Activated naive CD4-positive, alpha-beta T cell treated with anti-CD3 and anti-CD28 coated beads, Interleukin-2, amount 10 ng/mL, durations not matched to agents 7 days and 5 days (primary cell): ENCODE results near the gene RNF113B.

ENCODE experiments used
- CTCF ChIA-PET: fragments of 350-600 bp; sonication (Branson Sonifier 250); formaldehyde crosslinking; loops from one replicate; lab custom pipeline; 2021; ENCODE audit warnings: antibody characterized with exemption; lab: Charles Lee
- DNase-seq: peaks from one replicate; pipeline ENCODE4 v3.0.0-alpha.2; 2020
- H3K27ac Mint-ChIP-seq: one replicate; pipeline ENCODE4 v1.8.0; 2021; ENCODE audit warnings: mild to moderate bottlenecking, moderate library complexity, mixed read lengths
- H3K27me3 Mint-ChIP-seq: one replicate; pipeline ENCODE4 v1.8.0; 2021; ENCODE audit warnings: mild to moderate bottlenecking, mixed read lengths
- H3K36me3 Mint-ChIP-seq: one replicate; pipeline ENCODE4 v1.8.0; 2021; ENCODE audit warnings: mixed read lengths
- H3K4me1 Mint-ChIP-seq: one replicate; pipeline ENCODE4 v1.8.0; 2021; ENCODE audit warnings: mixed read lengths
- H3K4me3 Mint-ChIP-seq: one replicate; pipeline ENCODE4 v1.8.0; 2021; ENCODE audit warnings: mild to moderate bottlenecking, moderate library complexity, mixed read lengths
- H3K9me3 Mint-ChIP-seq: one replicate; pipeline ENCODE4 v1.8.0; 2021; ENCODE audit warnings: mixed read lengths

Gene RNF113B

GRCh38 chr13:98176777-98177608 lies at the start of gene RNF113B:
Gene RNF113B (minus strand): TSS chr13:98177269. CDS start chr13:98177236, 33 bp downstream.
- no peak within 1 kb of the TSS for H3K27ac Mint-ChIP-seq
- CTCF ChIA-PET: no interaction called here
- H3K4me3 Mint-ChIP-seq: no peak within 1 kb of the TSS
- no peak for DNase-seq
- peaks cover 2% of the 10 kb centered on the region for H3K9me3 Mint-ChIP-seq
- no peaks in the 10 kb centered on the region for H3K36me3 Mint-ChIP-seq
- no peaks in the 10 kb centered on the region for H3K4me1 Mint-ChIP-seq
- H3K27me3 Mint-ChIP-seq: peaks cover 19% of the 10 kb centered on the region

- H3K36me3 Mint-ChIP-seq: no peaks in the 10 kb centered on the region
- H3K27me3 Mint-ChIP-seq: no peaks in the 10 kb centered on the region
- no peak overlapping the region for H3K27ac Mint-ChIP-seq
- H3K9me3 Mint-ChIP-seq: no peaks in the 10 kb centered on the region
- DNase-seq: no peak
- H3K4me1 Mint-ChIP-seq: no peaks in the 10 kb centered on the region
- CTCF ChIA-PET: no interaction called here
- H3K4me3 Mint-ChIP-seq: no peak overlapping the region
Measured at GRCh38 chr13:98226496-98226895, 49.4 kb upstream of the RNF113B start.

- no peaks in the 10 kb centered on the region for H3K27me3 Mint-ChIP-seq
- DNase-seq: no peak
- no peak overlapping the region for H3K4me3 Mint-ChIP-seq
- H3K9me3 Mint-ChIP-seq: no peaks in the 10 kb centered on the region
- H3K4me1 Mint-ChIP-seq: no peaks in the 10 kb centered on the region
- CTCF ChIA-PET: no interaction called here
- no peaks in the 10 kb centered on the region for H3K36me3 Mint-ChIP-seq
- H3K27ac Mint-ChIP-seq: no peak overlapping the region
Measured at GRCh38 chr13:98225036-98225940, 48.2 kb upstream of the RNF113B start.

- Mint-ChIP-seq H3K27me3 (no peaks in the 10 kb centered on the region), H3K36me3 (no peaks in the 10 kb centered on the region), H3K4me3 (no peak overlapping the region), H3K4me1 (no peaks in the 10 kb centered on the region), H3K9me3 (no peaks in the 10 kb centered on the region), H3K27ac (no peak overlapping the region)
- CTCF ChIA-PET: no interaction called here
- no peak for DNase-seq
Measured at GRCh38 chr13:98224557-98224956, 47.5 kb upstream of the RNF113B start.

GRCh38 chr13:98223741-98224140 lies 46.7 kb upstream of the RNF113B start:
- Mint-ChIP-seq H3K27me3 (no peaks in the 10 kb centered on the region), H3K4me1 (no peaks in the 10 kb centered on the region), H3K27ac (no peak overlapping the region), H3K9me3 (no peaks in the 10 kb centered on the region), H3K4me3 (no peak overlapping the region), H3K36me3 (no peaks in the 10 kb centered on the region)
- DNase-seq: no peak
- CTCF ChIA-PET: no interaction called here

GRCh38 chr13:98222816-98223215 lies 45.7 kb upstream of the RNF113B start:
- Mint-ChIP-seq H3K27me3 (no peaks in the 10 kb centered on the region), H3K9me3 (no peaks in the 10 kb centered on the region), H3K36me3 (no peaks in the 10 kb centered on the region), H3K4me3 (no peak overlapping the region), H3K4me1 (no peaks in the 10 kb centered on the region), H3K27ac (no peak overlapping the region)
- CTCF ChIA-PET: no interaction called here
- DNase-seq: no peak

GRCh38 chr13:98222081-98222554 lies 45.0 kb upstream of the RNF113B start:
- CTCF ChIA-PET: no interaction called here

GRCh38 chr13:98221234-98221633 lies 44.2 kb upstream of the RNF113B start:
- Mint-ChIP-seq H3K27ac (no peak overlapping the region), H3K36me3 (no peaks in the 10 kb centered on the region), H3K4me1 (no peaks in the 10 kb centered on the region), H3K27me3 (no peaks in the 10 kb centered on the region), H3K4me3 (no peak overlapping the region), H3K9me3 (no peaks in the 10 kb centered on the region)
- CTCF ChIA-PET: no interaction called here
- DNase-seq: no peak

More at GRCh38 chr13:98222081-98222554, 45.0 kb upstream of the RNF113B start:
- no peaks in the 10 kb centered on the region for H3K27me3 Mint-ChIP-seq
- H3K27ac Mint-ChIP-seq: no peak overlapping the region
- no peak for DNase-seq
- H3K36me3 Mint-ChIP-seq: no peaks in the 10 kb centered on the region
- no peaks in the 10 kb centered on the region for H3K9me3 Mint-ChIP-seq
- no peaks in the 10 kb centered on the region for H3K4me1 Mint-ChIP-seq
- no peak overlapping the region for H3K4me3 Mint-ChIP-seq

GRCh38 chr13:98220271-98220791 lies 43.3 kb upstream of the RNF113B start:
- CTCF ChIA-PET: interaction anchor here (0.6 kb wide), 1 partner anchor 452 kb away, joined by 3 read pairs; no protein-coding TSS in a partner anchor
- DNase-seq: no peak

GRCh38 chr13:98219685-98220084 lies 42.6 kb upstream of the RNF113B start:
- Mint-ChIP-seq H3K27ac (no peak overlapping the region), H3K9me3 (no peaks in the 10 kb centered on the region)
- CTCF ChIA-PET: no interaction called here

More at GRCh38 chr13:98220271-98220791, 43.3 kb upstream of the RNF113B start:
- no peak overlapping the region for H3K27ac Mint-ChIP-seq
- H3K27me3 Mint-ChIP-seq: no peaks in the 10 kb centered on the region
- no peaks in the 10 kb centered on the region for H3K9me3 Mint-ChIP-seq
- no peaks in the 10 kb centered on the region for H3K4me1 Mint-ChIP-seq
- no peak overlapping the region for H3K4me3 Mint-ChIP-seq
- H3K36me3 Mint-ChIP-seq: no peaks in the 10 kb centered on the region

GRCh38 chr13:98217597-98217996 lies 40.5 kb upstream of the RNF113B start:
- H3K4me1 Mint-ChIP-seq: no peaks in the 10 kb centered on the region
- CTCF ChIA-PET: no interaction called here
- H3K4me3 Mint-ChIP-seq: no peak overlapping the region
- no peaks in the 10 kb centered on the region for H3K9me3 Mint-ChIP-seq
- no peak overlapping the region for H3K27ac Mint-ChIP-seq
- H3K27me3 Mint-ChIP-seq: no peaks in the 10 kb centered on the region
- DNase-seq: no peak
- no peaks in the 10 kb centered on the region for H3K36me3 Mint-ChIP-seq

More at GRCh38 chr13:98219685-98220084, 42.6 kb upstream of the RNF113B start:
- Mint-ChIP-seq H3K36me3 (no peaks in the 10 kb centered on the region), H3K27me3 (no peaks in the 10 kb centered on the region), H3K4me1 (no peaks in the 10 kb centered on the region), H3K4me3 (no peak overlapping the region)
- DNase-seq: no peak

- Mint-ChIP-seq H3K27me3 (no peaks in the 10 kb centered on the region), H3K27ac (no peak overlapping the region), H3K4me3 (no peak overlapping the region), H3K9me3 (no peaks in the 10 kb centered on the region), H3K4me1 (no peaks in the 10 kb centered on the region), H3K36me3 (no peaks in the 10 kb centered on the region)
- CTCF ChIA-PET: no interaction called here
- DNase-seq: no peak
Measured at GRCh38 chr13:98216711-98217285, 39.7 kb upstream of the RNF113B start.

GRCh38 chr13:98216135-98216565 lies 39.1 kb upstream of the RNF113B start:
- CTCF ChIA-PET: no interaction called here
- Mint-ChIP-seq H3K27me3 (no peaks in the 10 kb centered on the region), H3K9me3 (no peaks in the 10 kb centered on the region), H3K36me3 (no peaks in the 10 kb centered on the region), H3K4me1 (no peaks in the 10 kb centered on the region), H3K27ac (no peak overlapping the region), H3K4me3 (no peak overlapping the region)
- DNase-seq: no peak

- CTCF ChIA-PET: no interaction called here
- no peak overlapping the region for H3K4me3 Mint-ChIP-seq
- H3K27me3 Mint-ChIP-seq: no peaks in the 10 kb centered on the region
Measured at GRCh38 chr13:98215508-98215907, 38.4 kb upstream of the RNF113B start.

More at GRCh38 chr13:98215508-98215907, 38.4 kb upstream of the RNF113B start:
- Mint-ChIP-seq H3K36me3 (no peaks in the 10 kb centered on the region), H3K27ac (no peak overlapping the region), H3K9me3 (no peaks in the 10 kb centered on the region), H3K4me1 (no peaks in the 10 kb centered on the region)
- no peak for DNase-seq
